Measurements from ENCODE around the gene FAM76B. TPM values are rescaled to one million over a fixed set of nuclear protein-coding genes. Genes with fewer than 3 reads are reported as not detected.
A peak's percentile ranks its signal among the peaks of the same experiment; 100 is the strongest.
"Not testable (repeated sequence)": the region's sequence is repeated elsewhere in the genome, so short reads cannot be mapped to it uniquely, and the experiment has no call there.

Gene FAM76B
- total and polyA plus RNA-seq, 2 donors (not counting 1 experiment from before 2014, with no cell fraction given) = 36.5 to 80.9 TPM

DNA sequence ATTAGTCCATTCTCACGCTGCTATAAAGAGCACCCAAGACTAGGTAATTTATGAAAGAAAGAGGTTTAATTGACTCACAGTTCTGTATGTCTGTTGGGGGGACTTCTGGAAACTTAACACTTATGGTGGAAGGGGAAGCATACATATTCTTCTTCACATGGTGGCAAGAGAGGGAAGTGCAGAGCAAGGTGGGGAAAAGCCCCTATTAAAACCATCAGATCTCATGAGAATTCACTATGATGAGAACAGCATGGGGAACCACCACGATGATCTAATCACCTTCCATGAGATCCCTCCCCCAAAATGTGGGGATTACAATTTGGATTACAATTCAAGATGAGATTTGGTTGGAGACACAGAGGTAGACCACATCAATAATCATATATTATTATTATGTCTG, 26.5 kb upstream of the FAM76B start:
- intact Hi-C loops (cut with micrococcal nuclease) = no loop called here
- CTCF ChIA-PET = no interaction called here
- POLR2A ChIA-PET = no interaction called here
- Histone ChIP-seq H3K4me3 (ENCODE audit: control extremely low read depth in 1 of 5, extremely low read depth in 1 of 5, insufficient read depth in 1 of 5, low read depth in 2 of 5, low read length in 4 of 5) (no peak overlapping the region), H3K27me3 (replicated peaks in 1 of 4; ENCODE audit: control extremely low read depth in 1 of 4, control insufficient read depth in 3 of 4, insufficient read depth in 4 of 4, low read length in 3 of 4) (no peaks in the 10 kb centered on the region), H3K9me3 (ENCODE audit: control extremely low read depth in 1 of 3, control insufficient read depth in 2 of 3, insufficient read depth in 1 of 3, low read length in 2 of 3) (no peaks in the 10 kb centered on the region), H3K4me1 (ENCODE audit: control insufficient read depth in 2 of 2, insufficient read depth in 2 of 2, low read length in 2 of 2) (no peaks in the 10 kb centered on the region), H3K36me3 (replicated peaks in 1 of 2; ENCODE audit: control extremely low read depth in 1 of 2, control insufficient read depth in 1 of 2, extremely low read depth in 1 of 2, insufficient read depth in 2 of 2, low read length in 1 of 2) (peaks cover 0 to 39% of the 10 kb centered on the region in 2 experiments), H3K27ac (ENCODE audit: low read length in 2 of 2) (no peak overlapping the region), H3K79me2 (ENCODE audit: control insufficient read depth, insufficient read depth, low read length) (no peaks in the 10 kb centered on the region), H3K4me2 (replicated peaks; ENCODE audit: low read depth, low read length, poor library complexity, severe bottlenecking) (no peak overlapping the region), H4K20me1 (ENCODE audit: control insufficient read depth, insufficient read depth, low read length, poor library complexity, severe bottlenecking) (no peaks in the 10 kb centered on the region), H3K9ac (ENCODE audit: low read length) (no peak overlapping the region), H2AFZ (ENCODE audit: insufficient read depth, low read depth, low read length, poor library complexity, severe bottlenecking) (no peak overlapping the region)
- WGBS (ENCODE audit: insufficient coverage) = no CpG with 5 or more reads among the region's 2 CpGs
- no peak overlapping the region for H3K27ac Mint-ChIP-seq
- peak; percentile 16 for DNase-seq
- no peak for ATAC-seq (ENCODE audit: low read depth)
- H3K4me1 Mint-ChIP-seq = peaks cover 3% of the 10 kb centered on the region
- H3K27me3 Mint-ChIP-seq = no peaks in the 10 kb centered on the region
- H3K4me3 Mint-ChIP-seq = no peak overlapping the region
- no peaks in the 10 kb centered on the region for H3K9me3 Mint-ChIP-seq (ENCODE audit: insufficient read depth)
- no peak for TF ChIP-seq EZH2 (IDR thresholded peaks at IDR 0.05; ENCODE audit: borderline replicate concordance, insufficient read depth, low read depth, low read length, poor library complexity, severe bottlenecking)
- TF ChIP-seq, protein P1, sequence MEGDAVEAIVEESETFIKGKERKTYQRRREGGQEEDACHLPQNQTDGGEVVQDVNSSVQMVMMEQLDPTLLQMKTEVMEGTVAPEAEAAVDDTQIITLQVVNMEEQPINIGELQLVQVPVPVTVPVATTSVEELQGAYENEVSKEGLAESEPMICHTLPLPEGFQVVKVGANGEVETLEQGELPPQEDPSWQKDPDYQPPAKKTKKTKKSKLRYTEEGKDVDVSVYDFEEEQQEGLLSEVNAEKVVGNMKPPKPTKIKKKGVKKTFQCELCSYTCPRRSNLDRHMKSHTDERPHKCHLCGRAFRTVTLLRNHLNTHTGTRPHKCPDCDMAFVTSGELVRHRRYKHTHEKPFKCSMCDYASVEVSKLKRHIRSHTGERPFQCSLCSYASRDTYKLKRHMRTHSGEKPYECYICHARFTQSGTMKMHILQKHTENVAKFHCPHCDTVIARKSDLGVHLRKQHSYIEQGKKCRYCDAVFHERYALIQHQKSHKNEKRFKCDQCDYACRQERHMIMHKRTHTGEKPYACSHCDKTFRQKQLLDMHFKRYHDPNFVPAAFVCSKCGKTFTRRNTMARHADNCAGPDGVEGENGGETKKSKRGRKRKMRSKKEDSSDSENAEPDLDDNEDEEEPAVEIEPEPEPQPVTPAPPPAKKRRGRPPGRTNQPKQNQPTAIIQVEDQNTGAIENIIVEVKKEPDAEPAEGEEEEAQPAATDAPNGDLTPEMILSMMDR (IDR thresholded peaks at IDR 0.05) = no peak

DNA sequence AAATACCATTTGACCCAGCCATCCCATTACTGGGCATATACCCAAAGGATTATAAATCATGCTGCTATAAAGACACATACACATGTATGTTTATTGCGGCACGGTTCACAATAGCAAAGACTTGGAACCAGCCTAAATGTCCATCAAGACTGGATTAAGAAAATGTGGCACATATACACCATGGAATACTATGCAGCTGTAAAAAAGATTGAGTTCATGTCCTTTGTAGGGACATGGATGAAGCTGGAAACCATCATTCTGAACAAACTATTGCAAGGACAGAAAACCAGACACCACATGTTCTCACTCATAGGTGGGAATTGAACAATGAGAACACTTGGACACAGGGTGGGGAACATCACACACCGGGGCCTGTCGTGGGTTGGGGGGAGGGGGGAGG, 21.5 kb upstream of the FAM76B start:
- H4K20me1 ChIP-seq (ENCODE audit: control insufficient read depth, insufficient read depth, low read length, poor library complexity, severe bottlenecking); H2AFZ ChIP-seq (ENCODE audit: insufficient read depth, low read depth, low read length, poor library complexity, severe bottlenecking); H3K36me3 ChIP-seq (replicated peaks in 1 of 2; ENCODE audit: control extremely low read depth in 1 of 2, control insufficient read depth in 1 of 2, extremely low read depth in 1 of 2, insufficient read depth in 2 of 2, low read length in 1 of 2); H3K4me3 ChIP-seq (ENCODE audit: control extremely low read depth in 1 of 5, extremely low read depth in 1 of 5, insufficient read depth in 1 of 5, low read depth in 2 of 5, low read length in 4 of 5); intact Hi-C loops (cut with micrococcal nuclease); ATAC-seq (ENCODE audit: low read depth); H3K4me2 ChIP-seq (replicated peaks; ENCODE audit: low read depth, low read length, poor library complexity, severe bottlenecking); CTCF ChIA-PET; POLR2A ChIA-PET; H3K79me2 ChIP-seq (ENCODE audit: control insufficient read depth, insufficient read depth, low read length); H3K27ac ChIP-seq (ENCODE audit: low read length in 2 of 2); H3K4me1 Mint-ChIP-seq; H3K9me3 Mint-ChIP-seq (ENCODE audit: insufficient read depth); H3K9me3 ChIP-seq (ENCODE audit: control extremely low read depth in 1 of 3, control insufficient read depth in 2 of 3, insufficient read depth in 1 of 3, low read length in 2 of 3); H3K9ac ChIP-seq (ENCODE audit: low read length); H3K4me1 ChIP-seq (ENCODE audit: control insufficient read depth in 2 of 2, insufficient read depth in 2 of 2, low read length in 2 of 2); H3K4me3 Mint-ChIP-seq; H3K27me3 Mint-ChIP-seq; H3K27me3 ChIP-seq (replicated peaks in 1 of 4; ENCODE audit: control extremely low read depth in 1 of 4, control insufficient read depth in 3 of 4, insufficient read depth in 4 of 4, low read length in 3 of 4); H3K27ac Mint-ChIP-seq; DNase-seq: not testable (repeated sequence)
- 100% methylated on average over 2 of the region's 4 CpGs for WGBS (ENCODE audit: insufficient coverage)

DNA sequence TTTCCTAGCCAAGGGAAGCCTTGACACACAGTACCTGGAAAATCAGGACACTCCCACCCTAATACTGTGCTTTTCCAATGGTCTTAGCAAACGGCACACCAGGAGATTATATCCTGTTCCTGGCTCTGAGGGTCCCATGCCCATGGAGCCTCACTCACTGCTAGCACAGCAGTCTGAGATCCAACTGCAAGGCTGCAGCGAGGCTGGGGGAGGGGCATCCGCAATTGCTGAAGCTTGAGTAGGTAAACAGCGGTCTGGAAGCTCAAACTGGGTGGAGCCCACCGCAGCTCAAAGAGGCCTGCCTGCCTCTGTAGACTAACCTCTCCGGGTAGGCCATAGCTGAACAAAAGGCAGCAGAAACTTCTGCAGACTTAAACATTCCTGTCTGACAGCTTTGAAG, 16.9 kb upstream of the FAM76B start:
- H3K27ac ChIP-seq (ENCODE audit: low read length in 2 of 2); H3K4me3 Mint-ChIP-seq; H3K4me1 Mint-ChIP-seq; H3K79me2 ChIP-seq (ENCODE audit: control insufficient read depth, insufficient read depth, low read length); H3K27me3 ChIP-seq (replicated peaks in 1 of 4; ENCODE audit: control extremely low read depth in 1 of 4, control insufficient read depth in 3 of 4, insufficient read depth in 4 of 4, low read length in 3 of 4); DNase-seq; H3K9ac ChIP-seq (ENCODE audit: low read length); H4K20me1 ChIP-seq (ENCODE audit: control insufficient read depth, insufficient read depth, low read length, poor library complexity, severe bottlenecking); H3K4me3 ChIP-seq (ENCODE audit: control extremely low read depth in 1 of 5, extremely low read depth in 1 of 5, insufficient read depth in 1 of 5, low read depth in 2 of 5, low read length in 4 of 5); H2AFZ ChIP-seq (ENCODE audit: insufficient read depth, low read depth, low read length, poor library complexity, severe bottlenecking); H3K27ac Mint-ChIP-seq; ATAC-seq (ENCODE audit: low read depth); H3K4me2 ChIP-seq (replicated peaks; ENCODE audit: low read depth, low read length, poor library complexity, severe bottlenecking); H3K9me3 Mint-ChIP-seq (ENCODE audit: insufficient read depth); H3K4me1 ChIP-seq (ENCODE audit: control insufficient read depth in 2 of 2, insufficient read depth in 2 of 2, low read length in 2 of 2); H3K27me3 Mint-ChIP-seq; intact Hi-C loops (cut with micrococcal nuclease); H3K9me3 ChIP-seq (ENCODE audit: control extremely low read depth in 1 of 3, control insufficient read depth in 2 of 3, insufficient read depth in 1 of 3, low read length in 2 of 3); CTCF ChIA-PET; POLR2A ChIA-PET: not testable (repeated sequence)
- H3K36me3 ChIP-seq (replicated peaks in 1 of 2; ENCODE audit: control extremely low read depth in 1 of 2, control insufficient read depth in 1 of 2, extremely low read depth in 1 of 2, insufficient read depth in 2 of 2, low read length in 1 of 2) = peaks cover 5 to 17% of the 10 kb centered on the region in 2 experiments
- WGBS (ENCODE audit: insufficient coverage) = 100% methylated on average over 6 of the region's 6 CpGs

Data from B cell (primary cell).